AG09309 (cell line): ENCODE measurements around the gene CCNK.

Source experiments
- DNase-seq: peaks from one replicate; pipeline ENCODE4 v3.0.0-alpha.2; 2010; ENCODE audit warnings: low read depth
- H3K4me3 ChIP-seq: 2 replicates; pipeline ENCODE4 v1.5.1; 2011; ENCODE audit warnings: mild to moderate bottlenecking, low read depth, low read length, moderate library complexity; ENCODE audit not compliant: control insufficient read depth
- CTCF ChIP-seq: IDR thresholded peaks from 2 replicates; pipeline ENCODE4 v1.5.1; 2011; ENCODE audit warnings: mild to moderate bottlenecking, low read depth, low read length, inconsistent platforms; ENCODE audit not compliant: insufficient read depth, control insufficient read depth; ENCODE audit errors: missing control alignments

The CCNK gene

GRCh38 chr14:99451234-99451633 is 30.0 kb upstream of the CCNK start:
- DNase-seq: no peak
- no peak for TF ChIP-seq CTCF
- no peak overlapping the region for H3K4me3 ChIP-seq

GRCh38 chr14:99452968-99453367 is 28.2 kb upstream of the CCNK start:
- DNase-seq: no peak
- no peak overlapping the region for H3K4me3 ChIP-seq
- TF ChIP-seq CTCF: no peak

GRCh38 chr14:99454246-99454645 is 27.0 kb upstream of the CCNK start:
- DNase-seq: no peak
- no peak overlapping the region for H3K4me3 ChIP-seq
- TF ChIP-seq CTCF: no peak

- no peak for TF ChIP-seq CTCF
- DNase-seq: no peak
- H3K4me3 ChIP-seq: no peak overlapping the region
Measured at GRCh38 chr14:99459481-99460100, 21.6 kb upstream of the CCNK start.

GRCh38 chr14:99460793-99461192 is 20.4 kb upstream of the CCNK start:
- H3K4me3 ChIP-seq: no peak overlapping the region
- no peak for TF ChIP-seq CTCF
- DNase-seq: no peak

- H3K4me3 ChIP-seq: no peak overlapping the region
- no peak for TF ChIP-seq CTCF
- DNase-seq: no peak
Measured at GRCh38 chr14:99461411-99462085, 19.7 kb upstream of the CCNK start.
